Progenitor cell of endocrine pancreas (in vitro differentiated cells): ENCODE results near the gene TMEM269. TPM values are rescaled to one million over a fixed set of nuclear protein-coding genes. Genes with fewer than 3 reads are reported as not detected.

ENCODE experiments used
- DNase-seq: peaks from one replicate; pipeline ENCODE4 v3.0.0; 2021; ENCODE audit warnings: low spot score; ENCODE audit not compliant: unreplicated experiment
- H3K27ac Mint-ChIP-seq: 2 replicates; pipeline ENCODE4 v1.8.0; 2021; ENCODE audit warnings: mild to moderate bottlenecking, moderate library complexity, mixed read lengths
- H3K27me3 Mint-ChIP-seq: 2 replicates; pipeline ENCODE4 v1.8.0; 2021; ENCODE audit warnings: mixed read lengths
- H3K36me3 Mint-ChIP-seq: 2 replicates; pipeline ENCODE4 v1.8.0; 2022; ENCODE audit warnings: mixed read lengths; ENCODE audit not compliant: insufficient read depth
- H3K4me1 Mint-ChIP-seq: 2 replicates; pipeline ENCODE4 v1.8.0; 2021; ENCODE audit warnings: low read depth, mixed read lengths
- H3K4me3 Mint-ChIP-seq: 2 replicates; pipeline ENCODE4 v1.8.0; 2021; ENCODE audit warnings: low read depth, mild to moderate bottlenecking, moderate library complexity, mixed read lengths
- H3K9me3 Mint-ChIP-seq: 2 replicates; pipeline ENCODE4 v1.8.0; 2021; ENCODE audit warnings: low read depth, mixed read lengths
- CTCF ChIP-seq: fragments of 200-600 bp; sonication (generic); IDR thresholded peaks from one replicate; pipeline ENCODE4 v1.5.0; 2021; ENCODE audit warnings: antibody characterized with exemption, mild to moderate bottlenecking; ENCODE audit not compliant: unreplicated experiment
- total RNA-seq: library from RNA; stranded (reverse); gene quantifications from 2 replicates; pipeline ENCODE4 v1.2.1, GENCODE V29; 2021

The TMEM269 gene
- total RNA-seq, 1 donor from 2014 or later: 0.48 TPM

- Mint-ChIP-seq H3K27ac (no peak overlapping the region), H3K4me3 (no peak overlapping the region), H3K27me3 (no peaks in the 10 kb centered on the region), H3K9me3 (peaks cover 13% of the 10 kb centered on the region), H3K36me3 (peaks cover 37% of the 10 kb centered on the region), H3K4me1 (peaks cover 13% of the 10 kb centered on the region)
- DNase-seq: no peak
- no peak for TF ChIP-seq CTCF
Measured at GRCh38 chr1:42848823-42849537, 64.2 kb downstream of the TMEM269 start.

GRCh38 chr1:42849944-42850343 lies 65.2 kb downstream of the TMEM269 start:
- TF ChIP-seq CTCF: no peak
- Mint-ChIP-seq H3K36me3 (peaks cover 37% of the 10 kb centered on the region), H3K9me3 (peaks cover 13% of the 10 kb centered on the region), H3K27ac (peak overlapping the region; percentile 22), H3K27me3 (no peaks in the 10 kb centered on the region), H3K4me1 (peaks cover 13% of the 10 kb centered on the region), H3K4me3 (no peak overlapping the region)
- no peak for DNase-seq

Other genes with a start within 250 kb of the TMEM269 start
- gene PPIH, start 126.6 kb upstream of the TMEM269 start, total RNA-seq: 53.4 and 55.7 TPM in 2 replicates
- 578 and 588 TPM in 2 replicates for gene YBX1, start 102.6 kb upstream of the TMEM269 start, total RNA-seq
- 7.8 and 8.2 TPM in 2 replicates for gene CLDN19, start 44.8 kb upstream of the TMEM269 start, total RNA-seq
- 68.6 and 72.9 TPM in 2 replicates for gene P3H1, start 18.0 kb upstream of the TMEM269 start, total RNA-seq
- gene C1orf50, start 17.7 kb upstream of the TMEM269 start, total RNA-seq: 9.7 and 12.0 TPM in 2 replicates
- 10.4 and 12.9 TPM in 2 replicates for gene ERMAP, start 32.1 kb downstream of the TMEM269 start, total RNA-seq
- 58.4 and 65.8 TPM in 2 replicates for gene SVBP, start 32.4 kb downstream of the TMEM269 start, total RNA-seq
- gene ZNF691, start 61.6 kb downstream of the TMEM269 start, total RNA-seq: 18.1 and 18.8 TPM in 2 replicates
- 49.7 and 54.7 TPM in 2 replicates for gene SLC2A1, start 173.9 kb downstream of the TMEM269 start, total RNA-seq